AG10803 (cell line): ENCODE measurements around the gene SUPT4H1.

Source experiments
- DNase-seq: peaks from one replicate; pipeline ENCODE4 v3.0.0; 2010; ENCODE audit warnings: low read depth
- H3K4me3 ChIP-seq: 2 replicates; pipeline ENCODE4 v1.5.1; 2011; ENCODE audit warnings: mild to moderate bottlenecking, low read length, control low read depth
- TF ChIP-seq, protein P1 (sequence below): conservative IDR thresholded peaks from 2 replicates; pipeline ENCODE4 v1.5.1; 2011; ENCODE audit warnings: mild to moderate bottlenecking, low read length, control low read depth, inconsistent platforms

SUPT4H1 gene

DNA sequence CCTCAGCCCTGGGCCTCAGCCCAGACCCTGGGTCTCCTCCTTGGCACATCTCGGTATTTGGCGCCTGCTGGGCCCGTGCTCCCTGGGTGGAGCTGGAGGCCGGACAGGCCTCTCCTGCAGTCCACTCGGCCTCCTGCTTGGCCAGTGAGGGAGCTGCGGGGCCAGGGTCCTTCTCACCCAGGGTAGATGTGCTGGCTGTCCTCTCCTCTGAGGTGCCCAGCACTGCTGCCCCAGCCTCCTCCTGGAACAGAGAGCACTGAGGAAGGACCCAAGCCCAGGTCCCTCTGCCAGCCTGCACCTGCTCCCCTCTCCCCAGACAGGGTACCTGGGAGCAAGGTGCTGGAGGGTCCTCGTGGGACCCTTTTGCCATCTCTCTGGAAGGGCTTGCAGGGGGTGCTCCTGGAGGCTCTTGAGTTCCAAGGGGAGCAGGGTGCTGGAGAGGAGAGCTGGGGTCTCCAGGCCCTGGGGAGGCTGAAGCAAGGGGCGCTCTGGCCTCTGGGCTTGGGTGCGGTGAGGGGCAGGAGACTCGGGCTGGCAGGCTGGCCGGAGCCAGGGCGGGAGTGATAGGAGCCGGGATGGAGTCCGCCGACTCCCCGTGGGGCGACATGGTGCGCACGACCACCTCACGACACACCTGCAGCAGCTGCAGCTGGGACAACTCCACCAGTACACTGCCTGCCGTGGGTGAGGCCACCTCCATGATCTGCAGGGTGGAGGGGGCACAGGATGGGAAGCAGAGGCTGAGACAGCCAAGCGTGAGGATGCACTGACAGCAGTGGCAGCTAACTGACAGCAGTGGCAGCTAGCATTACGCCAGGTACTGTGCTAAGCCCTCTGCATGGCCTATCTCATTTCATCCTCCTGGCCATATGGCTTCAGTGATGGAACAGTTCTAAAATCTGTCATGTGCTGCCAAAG is 41.2 kb downstream of the SUPT4H1 start:
- no peak for DNase-seq
- no peak overlapping the region for H3K4me3 ChIP-seq
- TF ChIP-seq, protein P1, sequence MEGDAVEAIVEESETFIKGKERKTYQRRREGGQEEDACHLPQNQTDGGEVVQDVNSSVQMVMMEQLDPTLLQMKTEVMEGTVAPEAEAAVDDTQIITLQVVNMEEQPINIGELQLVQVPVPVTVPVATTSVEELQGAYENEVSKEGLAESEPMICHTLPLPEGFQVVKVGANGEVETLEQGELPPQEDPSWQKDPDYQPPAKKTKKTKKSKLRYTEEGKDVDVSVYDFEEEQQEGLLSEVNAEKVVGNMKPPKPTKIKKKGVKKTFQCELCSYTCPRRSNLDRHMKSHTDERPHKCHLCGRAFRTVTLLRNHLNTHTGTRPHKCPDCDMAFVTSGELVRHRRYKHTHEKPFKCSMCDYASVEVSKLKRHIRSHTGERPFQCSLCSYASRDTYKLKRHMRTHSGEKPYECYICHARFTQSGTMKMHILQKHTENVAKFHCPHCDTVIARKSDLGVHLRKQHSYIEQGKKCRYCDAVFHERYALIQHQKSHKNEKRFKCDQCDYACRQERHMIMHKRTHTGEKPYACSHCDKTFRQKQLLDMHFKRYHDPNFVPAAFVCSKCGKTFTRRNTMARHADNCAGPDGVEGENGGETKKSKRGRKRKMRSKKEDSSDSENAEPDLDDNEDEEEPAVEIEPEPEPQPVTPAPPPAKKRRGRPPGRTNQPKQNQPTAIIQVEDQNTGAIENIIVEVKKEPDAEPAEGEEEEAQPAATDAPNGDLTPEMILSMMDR = no peak

DNA sequence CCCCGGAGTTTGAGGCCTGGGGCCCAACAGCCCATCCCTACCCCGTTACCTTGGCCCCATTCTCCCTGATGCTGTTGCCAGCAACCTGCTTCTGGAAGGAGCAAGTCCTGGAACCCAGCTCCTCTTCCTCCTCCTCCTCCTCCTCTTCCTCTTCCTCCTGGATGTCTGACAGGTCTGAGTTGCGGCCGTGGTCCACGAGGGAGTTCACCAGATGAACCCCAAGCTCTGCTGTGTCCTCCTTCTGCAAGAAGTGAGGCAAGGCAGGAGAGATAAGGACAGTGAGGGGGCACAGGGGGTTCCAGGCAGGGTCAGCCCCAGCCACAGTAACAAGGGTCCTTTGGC is 42.1 kb downstream of the SUPT4H1 start:
- TF ChIP-seq, protein P1 = no peak
- DNase-seq = no peak
- H3K4me3 ChIP-seq = no peak overlapping the region

DNA sequence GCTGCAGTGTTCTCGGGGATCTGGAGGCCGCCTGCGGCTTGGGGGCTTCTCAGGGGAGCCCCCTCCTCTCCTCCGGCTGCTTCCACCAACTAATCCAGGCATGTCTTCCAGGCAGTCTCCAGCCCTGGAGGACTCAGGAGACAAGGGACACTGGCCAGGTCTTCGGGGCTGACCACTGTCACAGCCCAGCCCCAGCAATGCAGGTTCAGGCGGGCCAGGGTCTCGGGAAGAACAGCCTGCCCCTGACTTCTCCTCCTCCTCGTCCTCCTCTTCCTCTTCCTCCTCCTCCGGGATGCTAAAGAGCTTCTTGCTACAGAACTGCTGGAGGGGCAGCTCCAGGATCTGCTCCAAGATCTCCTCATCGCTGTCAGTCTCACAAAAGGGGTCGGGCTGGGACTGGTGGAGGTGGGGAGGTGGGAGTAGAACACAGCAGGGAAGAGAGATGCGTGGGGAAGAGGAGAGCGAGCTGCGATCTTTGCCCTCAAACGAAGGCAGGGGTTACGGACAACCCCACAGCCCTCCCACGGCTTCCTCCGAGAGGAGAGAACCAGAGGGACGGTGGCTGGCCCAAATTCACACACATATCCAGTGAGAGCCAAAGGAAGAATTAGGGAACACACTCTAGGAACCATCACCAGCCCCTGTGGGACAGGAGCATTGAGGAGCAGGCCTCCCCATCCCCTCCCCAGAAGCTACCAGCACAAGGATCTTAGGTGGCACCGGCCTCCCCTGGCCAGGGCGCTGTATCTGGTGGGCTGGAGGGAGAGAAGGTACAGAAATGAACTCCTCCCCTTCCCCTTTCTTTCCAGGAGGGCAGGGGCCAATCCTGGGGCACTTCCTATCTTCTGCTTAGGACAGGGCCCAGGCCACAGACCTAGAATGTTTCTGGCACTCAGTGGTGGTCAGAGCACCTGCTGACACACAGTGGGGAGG is 42.8 kb downstream of the SUPT4H1 start:
- no peak for DNase-seq
- no peak overlapping the region for H3K4me3 ChIP-seq

DNA sequence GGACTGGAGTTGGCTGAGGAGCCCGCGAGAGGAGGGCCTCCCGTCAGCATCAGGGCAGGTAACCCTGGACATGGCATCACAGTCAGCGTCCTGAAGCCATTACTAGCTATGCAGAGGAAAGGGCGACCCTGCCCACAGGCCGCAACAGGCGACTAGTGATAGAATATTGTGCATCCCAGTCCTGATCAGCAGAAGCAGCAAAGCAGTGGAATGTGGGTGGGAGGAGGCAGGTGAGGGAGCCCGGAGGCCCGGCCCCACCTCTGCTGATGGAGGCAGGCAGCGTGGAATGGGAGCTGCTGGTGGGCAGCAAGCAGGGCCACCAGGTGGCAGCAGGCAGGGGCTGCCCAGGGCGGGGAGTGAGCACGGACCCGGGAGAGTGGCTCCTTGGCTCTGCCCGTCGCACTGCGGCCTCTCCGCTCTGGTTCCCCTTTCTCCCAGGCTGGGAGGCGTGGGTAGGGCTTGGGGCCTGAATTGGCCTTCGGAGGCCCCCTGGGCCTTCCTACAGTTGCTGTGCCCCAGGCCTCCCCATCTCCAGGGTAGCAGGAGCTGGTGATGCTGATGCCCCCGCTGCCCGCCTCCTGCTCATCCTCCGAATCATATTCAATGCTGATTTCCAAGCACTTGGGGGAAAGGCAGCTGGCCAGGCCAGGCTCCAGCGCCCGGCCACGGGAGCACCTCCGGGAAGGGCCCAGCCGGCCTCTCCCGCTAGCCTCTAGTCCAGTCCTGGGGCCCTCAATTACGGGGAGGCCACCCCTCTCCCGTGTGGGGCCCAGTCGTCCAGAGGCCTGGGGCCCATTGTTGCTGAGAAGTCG is 43.6 kb downstream of the SUPT4H1 start:
- H3K4me3 ChIP-seq = no peak overlapping the region
- DNase-seq = no peak
- TF ChIP-seq, protein P1 = peak; percentile 28

More for the DNA sequence above, 42.8 kb downstream of the SUPT4H1 start:
- TF ChIP-seq, protein P1 = no peak

DNA sequence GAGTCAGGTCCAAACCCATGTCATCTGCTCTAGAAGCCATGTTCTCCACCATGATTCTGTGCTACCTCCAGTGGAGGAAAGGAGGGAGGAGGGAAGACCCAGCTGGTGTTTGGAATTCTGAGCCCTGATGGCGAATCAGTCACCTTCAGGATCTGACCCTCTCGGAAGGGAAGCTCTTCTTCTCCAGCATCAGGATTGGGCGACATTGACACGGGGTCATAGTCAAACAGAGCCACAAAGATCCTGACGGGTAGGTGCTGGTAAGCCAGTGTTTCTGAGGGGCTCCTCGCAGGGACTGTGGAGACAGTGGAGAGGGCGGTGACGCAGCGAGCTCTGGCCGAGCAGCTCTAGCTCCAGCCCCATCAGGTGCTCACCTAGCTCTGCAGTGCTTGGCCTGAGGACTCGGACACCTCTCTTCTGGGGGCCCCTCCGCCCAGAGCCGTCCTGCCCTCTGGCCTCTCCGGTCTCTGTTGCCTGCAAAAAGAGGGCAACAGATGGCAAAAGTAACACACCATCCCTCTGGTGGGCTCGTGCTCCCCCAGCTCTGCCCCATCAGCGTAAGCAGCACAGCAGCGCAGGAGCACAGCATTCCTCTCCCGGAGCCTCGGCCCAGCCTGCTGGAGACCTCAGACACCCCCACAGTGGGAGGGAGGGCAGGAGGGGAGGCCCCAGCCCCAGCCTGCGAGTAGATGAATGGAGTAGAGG is 44.4 kb downstream of the SUPT4H1 start:
- TF ChIP-seq, protein P1 = no peak
- no peak for DNase-seq
- H3K4me3 ChIP-seq = no peak overlapping the region
